OCI-M1 (cell line): ENCODE results near the gene GNGT2.

ENCODE experiments used
- DNase-seq: peaks from one replicate; lab custom pipeline; 2025; lab: John Stamatoyannopoulos, UW

The GNGT2 gene

GRCh38 chr17:49168706-49169105 lies 41.7 kb downstream of the GNGT2 start:
- DNase-seq: no peak

- DNase-seq: no peak
Observed at GRCh38 chr17:49165143-49165542, 45.2 kb downstream of the GNGT2 start.

- no peak for DNase-seq
Observed at GRCh38 chr17:49162866-49163265, 47.5 kb downstream of the GNGT2 start.

- no peak for DNase-seq
Observed at GRCh38 chr17:49157784-49158183, 52.6 kb downstream of the GNGT2 start.

- DNase-seq: no peak
Observed at GRCh38 chr17:49156256-49156655, 54.1 kb downstream of the GNGT2 start.
